Activated CD4-positive, alpha-beta T cell treated with anti-CD3 and anti-CD28 coated beads, Interleukin-2, amount 50 U/mL, for 48 hours (primary cell): ENCODE measurements around the gene EXOSC2.
"Not testable (repeated sequence)": the region's sequence is repeated elsewhere in the genome, so short reads cannot be mapped to it uniquely, and the experiment has no call there.

Experiments
- DNase-seq, 2 experiments: peaks; one replicate each; pipeline ENCODE4 v3.0.0-alpha.2; 2020

EXOSC2 gene

GRCh38 chr9:130668196-130668595 lies 25.4 kb upstream of the EXOSC2 start:
- DNase-seq: no peak

DNA sequence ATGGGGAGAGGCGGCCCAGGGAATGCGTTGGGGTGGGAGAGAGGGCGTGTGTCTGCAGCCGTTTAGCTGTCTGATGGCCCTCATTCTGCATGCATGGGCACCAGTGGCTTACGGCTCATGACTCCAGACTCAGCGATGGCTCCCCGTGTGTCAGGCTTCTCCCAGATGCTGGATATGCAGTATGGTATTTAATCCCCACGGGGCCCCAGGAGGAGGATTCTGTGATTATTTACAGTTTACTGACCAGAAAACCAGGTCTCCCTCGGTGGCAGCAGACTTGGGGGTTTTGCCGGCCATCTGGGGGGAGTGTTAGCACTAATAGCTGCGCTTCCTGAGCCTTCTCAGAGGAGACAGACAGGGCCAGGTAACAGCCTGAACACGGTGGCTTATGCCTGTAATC lies 24.9 kb upstream of the EXOSC2 start:
- no peak for DNase-seq

- no peak for DNase-seq
Measured at GRCh38 chr9:130669965-130670364, 23.6 kb upstream of the EXOSC2 start.

GRCh38 chr9:130670644-130671043 lies 22.9 kb upstream of the EXOSC2 start:
- DNase-seq: no peak

- no peak for DNase-seq
Measured at GRCh38 chr9:130672466-130672865, 21.1 kb upstream of the EXOSC2 start.

DNA sequence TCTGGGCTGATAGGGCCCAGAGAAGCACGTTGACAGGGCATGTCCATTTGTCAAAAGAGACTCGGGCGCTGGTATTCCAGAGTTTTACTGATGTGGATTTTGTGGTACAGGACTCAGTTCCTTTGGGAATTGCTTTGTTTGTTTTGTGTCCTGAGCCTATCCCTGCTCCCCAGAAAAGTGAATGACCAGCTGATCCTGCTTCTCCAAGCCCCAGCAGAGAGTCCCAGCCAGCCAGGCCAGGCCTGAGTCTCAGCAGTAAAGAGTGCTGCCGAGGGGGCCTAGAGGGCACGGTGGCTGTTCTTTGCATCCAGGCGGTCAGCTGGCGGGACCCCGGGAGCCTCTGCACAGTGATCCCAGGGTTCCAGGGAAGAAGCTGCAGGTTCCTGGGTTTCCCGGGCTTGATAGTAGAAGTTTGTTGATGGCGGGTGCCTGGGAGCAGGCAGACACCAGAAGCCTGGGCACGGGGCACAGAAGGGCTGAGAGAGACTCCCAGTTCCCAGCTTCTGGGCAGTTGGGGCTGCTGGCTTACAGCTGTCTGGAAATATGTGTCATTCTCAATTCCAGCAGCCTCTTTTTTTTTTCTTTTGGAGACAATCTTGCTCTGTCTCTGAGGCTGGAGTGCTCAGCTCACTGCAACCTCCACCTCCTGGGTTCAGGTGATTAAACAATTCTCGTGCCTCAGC lies 20.5 kb upstream of the EXOSC2 start:
- no peak for DNase-seq

DNA sequence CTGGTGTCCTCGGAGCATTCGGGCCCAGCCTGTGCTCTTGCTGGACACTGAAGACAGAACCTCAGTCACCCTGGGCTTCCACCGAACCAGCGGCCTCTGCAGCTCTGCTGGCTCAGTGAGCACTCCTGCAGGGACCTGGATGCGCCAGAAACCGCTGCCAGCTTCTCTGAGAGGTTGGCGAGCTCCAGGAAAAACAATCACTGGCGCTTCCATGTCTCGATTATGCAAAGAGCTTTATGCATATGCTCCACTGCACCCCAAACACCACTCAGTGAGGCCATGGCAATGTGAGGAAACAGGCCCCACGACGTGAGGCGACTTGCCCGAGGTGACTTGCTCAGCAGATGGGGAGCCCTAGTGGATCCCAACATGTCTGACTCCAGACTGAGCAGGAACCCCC lies 18.2 kb upstream of the EXOSC2 start:
- no peak for DNase-seq

GRCh38 chr9:130677252-130677651 lies 16.3 kb upstream of the EXOSC2 start:
- no peak for DNase-seq

DNA sequence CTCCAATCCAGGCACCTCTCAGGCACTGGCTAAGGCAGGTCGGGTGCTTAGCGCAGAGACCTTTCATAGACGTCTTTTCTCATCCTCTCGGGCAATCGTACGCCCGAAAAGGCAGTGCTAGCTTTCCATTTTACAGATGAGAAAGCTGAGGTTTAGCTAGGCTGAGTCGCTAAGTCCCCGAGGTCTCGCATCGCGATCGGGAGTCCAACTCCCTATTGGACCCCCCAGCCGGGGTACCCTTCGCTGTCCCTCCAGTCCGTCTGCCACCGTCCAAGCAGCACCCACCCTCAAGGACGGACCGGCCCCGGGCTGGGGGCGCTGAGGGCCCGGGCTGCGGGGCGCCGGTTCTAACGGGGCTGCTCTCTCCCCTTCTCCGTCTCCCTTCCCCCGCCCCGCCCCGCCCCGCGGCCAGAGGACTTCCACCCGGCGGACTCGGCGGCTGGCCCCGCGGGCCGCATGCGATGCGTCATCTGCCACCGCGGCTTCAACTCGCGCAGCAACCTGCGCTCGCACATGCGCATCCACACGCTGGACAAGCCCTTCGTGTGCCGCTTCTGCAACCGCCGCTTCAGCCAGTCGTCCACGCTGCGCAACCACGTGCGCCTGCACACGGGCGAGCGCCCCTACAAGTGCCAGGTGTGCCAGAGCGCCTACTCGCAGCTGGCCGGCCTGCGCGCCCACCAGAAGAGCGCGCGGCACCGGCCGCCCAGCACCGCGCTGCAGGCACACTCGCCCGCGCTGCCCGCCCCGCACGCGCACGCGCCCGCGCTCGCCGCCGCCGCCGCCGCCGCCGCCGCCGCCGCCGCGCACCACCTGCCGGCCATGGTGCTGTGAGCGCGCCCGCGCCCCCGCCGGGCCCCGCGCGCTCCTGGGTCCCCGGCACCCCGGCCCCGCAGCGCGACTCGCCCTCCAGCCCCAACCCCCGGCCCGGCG lies 12.5 kb upstream of the EXOSC2 start:
- peak; percentile 71 to 78 for DNase-seq

- peak in 1 of 2 experiments; percentile 43 for DNase-seq
Measured at GRCh38 chr9:130681769-130682420, 11.7 kb upstream of the EXOSC2 start.

DNA sequence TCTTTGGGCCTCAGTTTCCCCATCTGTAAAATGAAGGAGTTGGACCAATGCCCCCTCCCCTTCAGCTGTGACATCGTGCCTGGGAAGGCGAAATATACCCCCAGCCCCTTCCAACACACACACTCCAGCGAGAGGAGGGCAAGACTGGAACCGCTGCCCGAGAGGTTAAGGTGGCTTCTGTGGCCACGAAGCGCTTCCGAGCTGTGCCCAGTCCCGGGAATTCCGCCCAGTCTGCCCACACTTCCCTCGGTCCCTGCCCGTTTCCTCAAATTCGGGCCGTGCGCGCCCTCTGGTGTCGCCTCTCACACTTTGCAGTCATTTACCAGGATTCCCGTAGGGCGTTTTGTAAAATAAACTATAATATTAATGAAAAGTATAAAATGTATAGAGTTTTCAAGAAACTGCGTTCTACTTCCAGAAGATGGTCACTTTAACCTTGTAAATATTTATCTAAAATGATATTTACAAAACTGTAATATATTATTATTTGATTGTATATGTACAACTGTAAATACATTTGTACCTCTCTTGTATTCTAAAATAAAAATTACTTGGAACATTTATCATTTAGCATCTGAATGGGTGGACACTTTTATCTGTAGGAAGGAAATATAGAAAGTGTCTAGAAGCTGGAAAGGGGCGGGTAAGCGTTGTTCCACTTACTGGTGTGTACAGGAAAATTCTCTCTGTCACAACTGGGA lies 11.0 kb upstream of the EXOSC2 start:
- DNase-seq: peak; percentile 70 to 75

GRCh38 chr9:130685104-130685503 lies 8.5 kb upstream of the EXOSC2 start:
- DNase-seq: no peak

GRCh38 chr9:130685945-130686344 lies 7.6 kb upstream of the EXOSC2 start:
- not testable (repeated sequence) for DNase-seq

GRCh38 chr9:130687615-130688014 lies 6.0 kb upstream of the EXOSC2 start:
- DNase-seq: no peak

- no peak for DNase-seq
Measured at GRCh38 chr9:130688072-130688471, 5.5 kb upstream of the EXOSC2 start.

GRCh38 chr9:130689572-130689936 lies 4.0 kb upstream of the EXOSC2 start:
- DNase-seq: no peak

DNA sequence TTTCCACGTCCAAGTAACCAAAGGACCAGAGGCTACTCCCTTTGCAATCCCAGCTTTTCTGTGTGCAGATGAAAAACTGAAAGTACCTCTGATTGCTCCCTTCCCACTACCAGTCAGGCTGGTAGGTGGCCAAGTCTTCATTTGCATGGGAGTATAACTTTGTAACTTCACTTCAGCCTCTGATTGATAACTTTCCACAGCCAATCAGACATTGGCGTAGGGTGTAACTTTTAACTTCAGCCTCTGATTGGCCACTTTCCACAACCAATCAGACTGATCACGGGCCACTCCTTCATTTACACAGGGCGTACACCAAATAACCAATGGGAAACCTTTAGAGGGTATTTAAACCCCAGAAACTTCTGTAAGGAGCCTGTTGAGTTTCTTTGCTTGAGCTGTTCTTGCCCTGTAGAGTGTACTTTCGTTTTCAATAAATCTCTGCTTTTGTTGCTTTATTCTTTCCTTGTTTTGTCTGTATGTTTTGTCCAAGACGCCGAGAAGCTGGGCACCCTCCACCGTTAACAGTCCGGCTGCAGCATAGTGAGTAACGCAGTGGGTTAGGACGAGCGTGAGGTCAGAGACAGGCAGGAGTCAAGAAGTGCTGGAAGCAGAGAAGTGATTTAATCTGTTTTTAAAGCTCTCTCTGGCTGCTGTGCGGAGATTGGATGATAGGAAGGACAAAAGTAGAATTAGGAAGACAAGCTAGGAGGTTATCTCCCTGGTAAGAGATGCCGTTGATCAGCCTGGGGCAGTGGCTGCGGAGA lies 3.5 kb upstream of the EXOSC2 start:
- DNase-seq: no peak

GRCh38 chr9:130692321-130692720 lies 1.3 kb upstream of the EXOSC2 start:
- DNase-seq: peak; percentile 19 to 24

GRCh38 chr9:130693101-130693425 lies 517 bp upstream of the EXOSC2 start:
- DNase-seq: no peak

GRCh38 chr9:130694205-130694604 lies 625 bp downstream of the EXOSC2 start:
- peak in 1 of 2 experiments; percentile 15 for DNase-seq

- no peak for DNase-seq
Measured at GRCh38 chr9:130696139-130696650, 2.6 kb downstream of the EXOSC2 start.

DNA sequence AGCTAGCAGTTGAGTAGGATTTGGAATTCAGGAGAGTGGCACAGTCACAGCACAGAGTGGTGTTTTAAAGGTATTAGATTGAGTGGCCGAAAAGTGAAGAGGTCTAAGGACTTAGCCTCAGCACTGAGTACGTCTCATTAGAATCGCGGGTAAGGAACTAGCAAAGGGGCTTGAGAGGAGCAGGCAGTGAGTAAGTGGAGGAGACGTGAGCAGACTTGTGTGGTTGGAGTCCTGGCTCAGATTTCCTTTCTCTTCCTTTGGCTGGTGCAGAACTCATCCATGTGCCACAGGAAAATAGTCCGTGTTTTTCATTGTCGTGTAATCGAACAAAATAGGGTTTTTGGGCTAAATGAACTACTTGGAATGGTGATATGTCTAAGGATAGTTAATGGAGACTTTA lies 3.4 kb downstream of the EXOSC2 start:
- DNase-seq: no peak
